SK-N-SH (cell line): ENCODE data around the gene CEP41. TPM values are rescaled to one million over a fixed set of nuclear protein-coding genes. Genes with fewer than 3 reads are reported as not detected.

Experiments used
- CTCF ChIA-PET: fragments of 300-600, 350-600 bp; formaldehyde crosslinking; extraction: SDS; loops from one replicate; lab custom pipeline; 2021; lab: Yijun Ruan, JAX
- POLR2A ChIA-PET: fragments of 350-600 bp; sonication (Branson Sonifier 250); formaldehyde crosslinking; extraction: SDS; loops from one replicate; lab custom pipeline; 2020; ENCODE audit warnings: antibody characterized with exemption, inconsistent platforms; lab: Yijun Ruan, JAX
- DNase-seq: peaks from one replicate; pipeline ENCODE4 v3.0.0; 2012
- H2AFZ ChIP-seq: fragments of 200-600 bp; sonication (generic); 2 replicates; pipeline ENCODE4 v1.8.1; 2016; ENCODE audit warnings: antibody characterized with exemption, mild to moderate bottlenecking, low read depth
- H3F3A ChIP-seq: fragments of 200-600 bp; sonication (generic); replicated peaks from 2 replicates; pipeline ENCODE3; 2016; ENCODE audit warnings: antibody characterized with exemption, mild to moderate bottlenecking; ENCODE audit not compliant: insufficient read depth
- H3K27ac ChIP-seq, 2 experiments: fragments of 200-500 bp in 1 of 2; fragments of 200-600 bp in 1 of 2; sonication (Bioruptor generic) in 1 of 2; sonication (generic), shearing (Covaris generic) in 1 of 2; 2 replicates each; pipeline versions ENCODE4 v1.5.1 to v1.6.1; 2014 to 2016; ENCODE audit warnings: low read depth in 2 of 2, inconsistent platforms in 1 of 2, low read length in 1 of 2, mild to moderate bottlenecking in 1 of 2, mixed read lengths in 1 of 2
- H3K27me3 ChIP-seq: fragments of 200-600 bp; sonication (generic), shearing (Covaris generic); 2 replicates; pipeline ENCODE4 v1.6.1; 2016; ENCODE audit warnings: mixed run types; ENCODE audit not compliant: insufficient read depth
- H3K36me3 ChIP-seq, 2 experiments: fragments of 200-500 bp in 1 of 2; fragments of 200-600 bp in 1 of 2; sonication (Bioruptor generic) in 1 of 2; sonication (generic) in 1 of 2; replicated peaks in 1 of 2; 2 replicates each; pipeline versions ENCODE3 to v1.5.1; 2014 to 2016; ENCODE audit warnings: low read length in 1 of 2, mild to moderate bottlenecking in 1 of 2; ENCODE audit not compliant: insufficient read depth in 2 of 2, control insufficient read depth in 1 of 2
- H3K4me1 ChIP-seq, 2 experiments: fragments of 200-500 bp in 1 of 2; fragments of 200-600 bp in 1 of 2; sonication (Bioruptor generic) in 1 of 2; sonication (generic), shearing (Covaris generic) in 1 of 2; 2 replicates each; pipeline versions ENCODE4 v1.5.1 to v1.6.1; 2014 to 2016; ENCODE audit warnings: low read depth in 1 of 2, low read length in 1 of 2, mixed run types in 1 of 2; ENCODE audit not compliant: insufficient read depth in 2 of 2, control insufficient read depth in 1 of 2
- H3K4me2 ChIP-seq: fragments of 200-600 bp; sonication (generic), shearing (Covaris generic); 2 replicates; pipeline ENCODE4 v1.6.1; 2017; ENCODE audit warnings: mixed run types
- H3K4me3 ChIP-seq, 2 experiments: fragments of 200-500 bp in 1 of 2; fragments of 200-600 bp in 1 of 2; sonication (Bioruptor generic) in 1 of 2; sonication (generic), shearing (Covaris generic) in 1 of 2; 2 replicates each; pipeline versions ENCODE4 v1.5.1 to v1.8.1; 2014 to 2016; ENCODE audit warnings: low read depth in 2 of 2, inconsistent platforms in 1 of 2, low read length in 1 of 2, mild to moderate bottlenecking in 1 of 2, mixed read lengths in 1 of 2, moderate library complexity in 1 of 2
- H3K79me2 ChIP-seq: fragments of 200-600 bp; sonication (generic); 2 replicates; pipeline ENCODE4 v1.8.1; 2017; ENCODE audit warnings: mild to moderate bottlenecking; ENCODE audit not compliant: insufficient read depth
- H3K9ac ChIP-seq: fragments of 200-600 bp; sonication (generic); 2 replicates; pipeline ENCODE4 v1.6.1; 2017; ENCODE audit warnings: mixed run types
- H3K9me2 ChIP-seq: fragments of 200-600 bp; sonication (generic); 2 replicates; pipeline ENCODE4 v1.6.1; 2017; ENCODE audit warnings: mixed run types
- H3K9me3 ChIP-seq: fragments of 200-600 bp; sonication (generic); 2 replicates; pipeline ENCODE4 v1.6.1; 2017; ENCODE audit warnings: mixed run types, mild to moderate bottlenecking, moderate library complexity
- H4K20me1 ChIP-seq: fragments of 200-600 bp; sonication (generic); 2 replicates; pipeline ENCODE4 v1.6.1; 2017; ENCODE audit warnings: mild to moderate bottlenecking, mixed run types; ENCODE audit not compliant: insufficient read depth
- CHD2 ChIP-seq: fragments of 150-350 bp; IDR thresholded peaks from 2 replicates; pipeline ENCODE4 v1.6.1; 2018; ENCODE audit warnings: low read length; ENCODE audit not compliant: partially characterized antibody
- FOSL2 ChIP-seq: IDR thresholded peaks from 2 replicates; pipeline ENCODE4 v1.4.0; 2012; ENCODE audit warnings: low read depth, mild to moderate bottlenecking, moderate library complexity, borderline replicate concordance
- FOXJ3 ChIP-seq: sonication (generic); formaldehyde crosslinking; IDR thresholded peaks from 2 replicates; pipeline ENCODE4 v1.5.1; 2020; ENCODE audit warnings: mild to moderate bottlenecking, missing genetic modification reagents
- FOXM1 ChIP-seq: IDR thresholded peaks from 2 replicates; pipeline ENCODE4 v1.4.0; 2012; ENCODE audit warnings: low read depth, mild to moderate bottlenecking
- GABPA ChIP-seq: IDR thresholded peaks from 2 replicates; pipeline ENCODE4 v1.4.0; 2012; ENCODE audit warnings: low read depth, mild to moderate bottlenecking
- POLR2AphosphoS5 ChIP-seq: IDR thresholded peaks from 2 replicates; pipeline ENCODE4 v1.6.1; 2012; ENCODE audit warnings: low read depth, low read length
- RAD21 ChIP-seq: IDR thresholded peaks from 2 replicates; pipeline ENCODE4 v1.6.1; 2012; ENCODE audit warnings: mild to moderate bottlenecking, low read length
- RCOR1 ChIP-seq: fragments of 150-350 bp; IDR thresholded peaks from 2 replicates; pipeline ENCODE4 v1.6.1; 2017; ENCODE audit warnings: antibody characterized with exemption, low read length
- RFX5 ChIP-seq: IDR thresholded peaks from 2 replicates; pipeline ENCODE4 v1.6.1; 2012; ENCODE audit warnings: mild to moderate bottlenecking, improper control_type of control experiment, low read length
- RXRA ChIP-seq: IDR thresholded peaks from 2 replicates; pipeline ENCODE4 v1.4.0; 2012; ENCODE audit warnings: low read depth, mild to moderate bottlenecking, borderline replicate concordance
- TAF1 ChIP-seq: IDR thresholded peaks from 2 replicates; pipeline ENCODE4 v1.6.1; 2012; ENCODE audit warnings: low read depth, mild to moderate bottlenecking, low read length, moderate library complexity, borderline replicate concordance
- TCF12 ChIP-seq: IDR thresholded peaks from 2 replicates; pipeline ENCODE4 v1.4.0; 2012
- WGBS: methylation state at CpG from one replicate; pipeline ENCODE4 v1.1.6; 2017; ENCODE audit warnings: low lambda C conversion rate; 5-methylcytosine and 5-hydroxymethylcytosine counted together
- polyA plus RNA-seq, 3 experiments: library from polyadenylated mRNA; depleted of rRNA; stranded (reverse); fragments of >200 nt; gene quantifications; 2 replicates each; pipeline ENCODE4 v1.2.3, GENCODE V29; 2012
- TF ChIP-seq, protein P1 (sequence below): IDR thresholded peaks from 2 replicates; pipeline ENCODE4 v1.4.0; 2012; ENCODE audit warnings: low read depth, borderline replicate concordance
- TF ChIP-seq, protein P2 (sequence below): fragments of 150-350 bp; IDR thresholded peaks from 2 replicates; pipeline ENCODE4 v1.6.1; 2017; ENCODE audit warnings: antibody characterized with exemption, low read length, low read depth, borderline replicate concordance
- TF ChIP-seq, protein P3 (sequence below): fragments of 150-350 bp; IDR thresholded peaks from 2 replicates; pipeline ENCODE4 v1.6.1; 2016; ENCODE audit warnings: mild to moderate bottlenecking, low read depth, low read length
- TF ChIP-seq, protein P4 (sequence below): fragments of 200-600 bp; sonication (generic); IDR thresholded peaks from 2 replicates; pipeline ENCODE4 v1.6.1; 2017; ENCODE audit warnings: antibody characterized with exemption, mild to moderate bottlenecking, moderate library complexity

The CEP41 gene
- polyA plus RNA-seq, 1 of the 3 experiments (the other 2 are of a cell fraction), result 20.9 TPM

DNA sequence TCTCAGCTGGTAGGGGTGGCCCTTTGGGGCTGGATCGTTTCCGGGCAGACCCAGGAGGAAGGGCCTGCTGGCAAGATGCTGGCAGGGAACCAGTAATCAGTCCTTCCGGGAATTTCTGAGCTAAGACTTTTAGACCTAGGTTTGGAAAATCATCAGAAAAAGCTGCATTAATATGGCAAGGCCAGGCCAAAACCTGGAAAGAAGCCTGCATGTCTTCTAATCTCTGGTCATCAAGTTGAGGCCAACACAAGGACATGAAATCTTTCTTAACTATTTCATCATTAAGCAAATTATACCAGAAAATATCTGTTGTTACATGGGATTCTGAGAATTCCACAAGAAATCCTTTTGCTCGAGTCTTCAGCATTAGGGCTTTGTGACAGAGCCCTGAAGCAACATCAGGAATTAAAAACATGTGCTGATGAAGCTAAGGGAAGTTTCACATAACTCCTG, 40.7 kb downstream of the CEP41 start:
- Histone ChIP-seq H3K4me1 (peaks cover 0 to 26% of the 10 kb centered on the region in 2 experiments; a peak in 2 of 4 replicates), H3K4me3 (no peak overlapping the region), H3K79me2 (no peaks in the 10 kb centered on the region), H3K9me2 (no peaks in the 10 kb centered on the region), H3K27me3 (no peaks in the 10 kb centered on the region), H3K9me3 (no peaks in the 10 kb centered on the region), H2AFZ (no peak overlapping the region), H4K20me1 (no peaks in the 10 kb centered on the region), H3K27ac (peak overlapping the region; percentile 34 to 70; a peak in 3 of 4 replicates), H3F3A (no peaks in the 10 kb centered on the region), H3K36me3 (peaks cover 8 to 26% of the 10 kb centered on the region in 2 experiments), H3K4me2 (no peak overlapping the region), H3K9ac (no peak overlapping the region)
- TF ChIP-seq TCF12 (peak; percentile 40; the same call in 1 of the 2 replicates), FOXJ3 (CRISPR knock-in tag) (no peak)
- ChIA-PET POLR2A (no interaction called here), CTCF (no interaction called here)
- no peak for DNase-seq
- 68% methylated on average over 4 of the region's 4 CpGs for whole genome bisulfite sequencing

DNA sequence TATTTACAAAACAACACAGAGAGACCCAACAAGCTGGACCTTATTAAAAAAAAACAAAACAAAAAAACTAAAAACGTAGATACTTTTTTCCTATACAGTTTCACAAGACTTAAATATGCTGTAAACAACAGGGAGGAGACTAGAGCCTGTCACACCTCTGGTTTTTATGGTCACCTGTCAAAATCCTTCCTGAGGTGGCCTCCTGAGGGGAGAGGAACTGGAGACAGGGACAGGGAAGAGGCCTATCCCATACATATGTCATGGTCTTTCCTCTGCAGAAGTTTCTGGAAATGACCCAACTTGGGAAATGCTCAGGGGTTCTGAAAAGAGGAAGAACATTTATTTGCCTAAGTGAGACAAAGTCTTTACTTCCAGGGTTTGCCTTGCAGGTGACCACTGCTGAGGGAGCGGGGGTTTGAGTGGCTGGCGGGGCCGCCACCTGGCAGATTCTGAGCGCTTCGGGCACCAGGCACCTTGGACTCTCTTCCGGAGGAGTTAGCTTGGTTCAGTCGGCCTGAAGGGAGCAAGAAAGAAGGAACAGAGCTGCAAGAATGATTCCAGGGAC, 42.2 kb downstream of the CEP41 start:
- Histone ChIP-seq H3K9me2 (no peaks in the 10 kb centered on the region), H3K27ac (no peak overlapping the region), H3K27me3 (no peaks in the 10 kb centered on the region), H3K4me1 (peaks cover 0 to 30% of the 10 kb centered on the region in 2 experiments; a peak in 2 of 4 replicates), H3K4me2 (no peak overlapping the region), H3K79me2 (no peaks in the 10 kb centered on the region), H3K9me3 (no peaks in the 10 kb centered on the region), H3F3A (no peaks in the 10 kb centered on the region), H3K36me3 (peaks cover 8 to 21% of the 10 kb centered on the region in 2 experiments), H3K4me3 (no peak overlapping the region), H3K9ac (no peak overlapping the region), H2AFZ (no peak overlapping the region), H4K20me1 (no peaks in the 10 kb centered on the region)
- WGBS, result 93% methylated on average over 8 of the region's 8 CpGs
- ChIA-PET CTCF (no interaction called here), POLR2A (no interaction called here)
- TF ChIP-seq POLR2AphosphoS5 (no peak), GABPA (no peak), TAF1 (no peak), RCOR1 (no peak), FOXM1 (no peak), RXRA (no peak), FOSL2 (no peak), CHD2 (no peak), RFX5 (no peak), TCF12 (no peak), RAD21 (no peak)
- TF ChIP-seq, protein P1, sequence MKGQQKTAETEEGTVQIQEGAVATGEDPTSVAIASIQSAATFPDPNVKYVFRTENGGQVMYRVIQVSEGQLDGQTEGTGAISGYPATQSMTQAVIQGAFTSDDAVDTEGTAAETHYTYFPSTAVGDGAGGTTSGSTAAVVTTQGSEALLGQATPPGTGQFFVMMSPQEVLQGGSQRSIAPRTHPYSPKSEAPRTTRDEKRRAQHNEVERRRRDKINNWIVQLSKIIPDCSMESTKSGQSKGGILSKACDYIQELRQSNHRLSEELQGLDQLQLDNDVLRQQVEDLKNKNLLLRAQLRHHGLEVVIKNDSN, result no peak
- TF ChIP-seq, protein P2, sequence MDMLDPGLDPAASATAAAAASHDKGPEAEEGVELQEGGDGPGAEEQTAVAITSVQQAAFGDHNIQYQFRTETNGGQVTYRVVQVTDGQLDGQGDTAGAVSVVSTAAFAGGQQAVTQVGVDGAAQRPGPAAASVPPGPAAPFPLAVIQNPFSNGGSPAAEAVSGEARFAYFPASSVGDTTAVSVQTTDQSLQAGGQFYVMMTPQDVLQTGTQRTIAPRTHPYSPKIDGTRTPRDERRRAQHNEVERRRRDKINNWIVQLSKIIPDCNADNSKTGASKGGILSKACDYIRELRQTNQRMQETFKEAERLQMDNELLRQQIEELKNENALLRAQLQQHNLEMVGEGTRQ, result no peak
- TF ChIP-seq, protein P3, sequence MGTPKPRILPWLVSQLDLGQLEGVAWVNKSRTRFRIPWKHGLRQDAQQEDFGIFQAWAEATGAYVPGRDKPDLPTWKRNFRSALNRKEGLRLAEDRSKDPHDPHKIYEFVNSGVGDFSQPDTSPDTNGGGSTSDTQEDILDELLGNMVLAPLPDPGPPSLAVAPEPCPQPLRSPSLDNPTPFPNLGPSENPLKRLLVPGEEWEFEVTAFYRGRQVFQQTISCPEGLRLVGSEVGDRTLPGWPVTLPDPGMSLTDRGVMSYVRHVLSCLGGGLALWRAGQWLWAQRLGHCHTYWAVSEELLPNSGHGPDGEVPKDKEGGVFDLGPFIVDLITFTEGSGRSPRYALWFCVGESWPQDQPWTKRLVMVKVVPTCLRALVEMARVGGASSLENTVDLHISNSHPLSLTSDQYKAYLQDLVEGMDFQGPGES, result no peak
- TF ChIP-seq, protein P4, sequence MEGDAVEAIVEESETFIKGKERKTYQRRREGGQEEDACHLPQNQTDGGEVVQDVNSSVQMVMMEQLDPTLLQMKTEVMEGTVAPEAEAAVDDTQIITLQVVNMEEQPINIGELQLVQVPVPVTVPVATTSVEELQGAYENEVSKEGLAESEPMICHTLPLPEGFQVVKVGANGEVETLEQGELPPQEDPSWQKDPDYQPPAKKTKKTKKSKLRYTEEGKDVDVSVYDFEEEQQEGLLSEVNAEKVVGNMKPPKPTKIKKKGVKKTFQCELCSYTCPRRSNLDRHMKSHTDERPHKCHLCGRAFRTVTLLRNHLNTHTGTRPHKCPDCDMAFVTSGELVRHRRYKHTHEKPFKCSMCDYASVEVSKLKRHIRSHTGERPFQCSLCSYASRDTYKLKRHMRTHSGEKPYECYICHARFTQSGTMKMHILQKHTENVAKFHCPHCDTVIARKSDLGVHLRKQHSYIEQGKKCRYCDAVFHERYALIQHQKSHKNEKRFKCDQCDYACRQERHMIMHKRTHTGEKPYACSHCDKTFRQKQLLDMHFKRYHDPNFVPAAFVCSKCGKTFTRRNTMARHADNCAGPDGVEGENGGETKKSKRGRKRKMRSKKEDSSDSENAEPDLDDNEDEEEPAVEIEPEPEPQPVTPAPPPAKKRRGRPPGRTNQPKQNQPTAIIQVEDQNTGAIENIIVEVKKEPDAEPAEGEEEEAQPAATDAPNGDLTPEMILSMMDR, result no peak
- DNase-seq, result no peak
